ENCODE measurements around the gene HLA-DPB1. TPM values are rescaled to one million over a fixed set of nuclear protein-coding genes. Genes with fewer than 3 reads are reported as not detected.

Gene HLA-DPB1
- total RNA-seq, 1 donor = 9.1 TPM

GRCh38 chr6:33112148-33112547 is 36.4 kb downstream of the HLA-DPB1 start:
- no peak overlapping the region for H3K4me3 ChIP-seq (ENCODE audit: low read depth, low read length)
- no peak for TF ChIP-seq CTCF (IDR thresholded peaks at IDR 0.05; ENCODE audit: insufficient read depth, low read depth, low read length)
- DNase-seq (ENCODE audit: low read depth) = peak; percentile 62

- no peak overlapping the region for H3K4me3 ChIP-seq (ENCODE audit: low read depth, low read length)
- no peak for TF ChIP-seq CTCF (IDR thresholded peaks at IDR 0.05; ENCODE audit: insufficient read depth, low read depth, low read length)
- no peak for DNase-seq (ENCODE audit: low read depth)
Observed at GRCh38 chr6:33113755-33114154, 38.0 kb downstream of the HLA-DPB1 start.

DNA sequence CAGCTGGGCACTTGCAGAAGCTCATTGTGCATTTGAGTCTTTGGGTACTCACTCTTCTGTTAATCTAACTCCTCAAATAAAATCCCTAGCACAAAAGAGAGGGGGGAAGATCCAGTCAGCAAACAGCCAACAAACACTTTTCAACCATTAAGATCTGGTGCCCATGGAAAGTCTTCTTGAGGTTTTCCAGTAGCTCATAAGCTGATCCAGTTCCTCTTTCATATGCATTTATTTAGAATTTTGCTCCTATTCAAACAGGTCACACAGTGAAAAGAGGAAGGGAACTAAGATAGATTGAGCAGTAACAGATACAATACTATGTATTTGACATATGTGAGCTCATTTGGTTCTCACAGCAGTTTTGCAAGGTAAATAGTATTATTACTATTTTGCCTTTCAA is 38.6 kb downstream of the HLA-DPB1 start:
- H3K4me3 ChIP-seq (ENCODE audit: low read depth, low read length) = no peak overlapping the region
- DNase-seq (ENCODE audit: low read depth) = no peak
- TF ChIP-seq CTCF (IDR thresholded peaks at IDR 0.05; ENCODE audit: insufficient read depth, low read depth, low read length) = no peak

DNA sequence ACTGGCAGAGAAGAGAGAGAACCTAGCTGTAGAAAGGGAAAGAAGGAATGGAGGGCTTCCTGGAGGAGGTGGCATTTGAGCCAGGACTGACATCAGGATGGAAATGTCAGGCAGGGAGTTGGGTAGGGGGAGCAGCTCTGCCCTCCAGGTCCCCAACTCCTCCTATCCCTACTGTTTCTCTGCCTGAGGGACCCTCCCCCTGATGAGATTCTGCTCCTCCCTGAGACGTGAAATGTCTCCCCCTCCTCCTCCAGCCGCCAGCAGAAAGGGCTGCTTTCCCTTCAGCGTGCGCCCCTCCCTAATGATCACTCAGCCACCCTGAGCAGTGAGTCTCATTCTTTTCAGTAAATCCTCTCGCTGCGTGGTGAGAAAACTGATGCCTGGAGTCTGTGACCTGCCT is 40.6 kb downstream of the HLA-DPB1 start:
- DNase-seq (ENCODE audit: low read depth) = no peak
- H3K4me3 ChIP-seq (ENCODE audit: low read depth, low read length) = no peak overlapping the region
- TF ChIP-seq CTCF (IDR thresholded peaks at IDR 0.05; ENCODE audit: insufficient read depth, low read depth, low read length) = no peak

- no peak for DNase-seq (ENCODE audit: low read depth)
- H3K4me3 ChIP-seq (ENCODE audit: low read depth, low read length) = no peak overlapping the region
- no peak for TF ChIP-seq CTCF (IDR thresholded peaks at IDR 0.05; ENCODE audit: insufficient read depth, low read depth, low read length)
Observed at GRCh38 chr6:33116841-33117711, 41.3 kb downstream of the HLA-DPB1 start.

- no peak for DNase-seq (ENCODE audit: low read depth)
- H3K4me3 ChIP-seq (ENCODE audit: low read depth, low read length) = no peak overlapping the region
- no peak for TF ChIP-seq CTCF (IDR thresholded peaks at IDR 0.05; ENCODE audit: insufficient read depth, low read depth, low read length)
Observed at GRCh38 chr6:33117811-33118277, 42.1 kb downstream of the HLA-DPB1 start.
